Raji (cell line): ENCODE results near the gene BMPER.

ENCODE experiments used
- POLR2A ChIP-seq: IDR thresholded peaks from 2 replicates; pipeline ENCODE4 v1.6.1; 2011; ENCODE audit warnings: low read depth, low read length, control low read depth; ENCODE audit not compliant: insufficient read depth

The BMPER gene

DNA sequence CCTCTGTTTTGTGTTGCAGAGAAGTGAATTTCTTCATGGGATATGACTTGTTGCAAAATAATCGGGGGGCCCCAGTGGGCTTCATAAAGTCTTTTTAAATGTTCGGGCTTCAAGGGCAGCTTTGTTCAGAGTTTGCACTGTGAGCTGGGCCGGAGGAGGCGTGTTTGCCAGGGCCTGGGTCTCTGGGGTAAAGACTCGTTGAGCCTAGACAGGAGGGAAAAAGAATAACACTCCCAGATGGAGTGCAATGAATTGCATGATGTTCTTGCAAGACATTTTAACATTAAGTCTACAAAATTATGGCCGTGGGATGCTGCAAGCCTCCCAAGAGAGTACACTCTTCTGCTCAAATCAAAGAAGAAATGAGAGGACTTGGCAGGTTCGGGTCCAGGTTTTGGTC, 23.6 kb downstream of the BMPER start:
- TF ChIP-seq POLR2A, result no peak

DNA sequence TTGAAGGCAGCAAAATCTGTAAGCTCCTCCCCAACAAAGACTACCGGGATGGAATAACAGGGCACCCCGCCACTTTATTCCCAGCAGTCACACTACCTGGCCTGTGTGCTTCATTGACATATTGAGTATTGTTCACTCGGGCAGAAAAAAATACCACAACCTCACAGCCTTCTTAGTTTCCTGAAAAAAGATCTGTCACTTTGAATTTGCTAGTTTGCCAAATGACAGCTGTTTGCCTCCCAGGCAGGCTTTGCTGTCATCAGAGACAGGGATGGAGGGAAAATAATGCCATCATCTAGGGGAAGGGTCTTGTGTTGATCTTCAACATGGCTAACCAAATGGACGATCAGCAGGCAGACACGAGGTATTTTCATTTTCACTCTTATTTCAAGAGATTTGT, 26.9 kb downstream of the BMPER start:
- TF ChIP-seq POLR2A, result no peak

DNA sequence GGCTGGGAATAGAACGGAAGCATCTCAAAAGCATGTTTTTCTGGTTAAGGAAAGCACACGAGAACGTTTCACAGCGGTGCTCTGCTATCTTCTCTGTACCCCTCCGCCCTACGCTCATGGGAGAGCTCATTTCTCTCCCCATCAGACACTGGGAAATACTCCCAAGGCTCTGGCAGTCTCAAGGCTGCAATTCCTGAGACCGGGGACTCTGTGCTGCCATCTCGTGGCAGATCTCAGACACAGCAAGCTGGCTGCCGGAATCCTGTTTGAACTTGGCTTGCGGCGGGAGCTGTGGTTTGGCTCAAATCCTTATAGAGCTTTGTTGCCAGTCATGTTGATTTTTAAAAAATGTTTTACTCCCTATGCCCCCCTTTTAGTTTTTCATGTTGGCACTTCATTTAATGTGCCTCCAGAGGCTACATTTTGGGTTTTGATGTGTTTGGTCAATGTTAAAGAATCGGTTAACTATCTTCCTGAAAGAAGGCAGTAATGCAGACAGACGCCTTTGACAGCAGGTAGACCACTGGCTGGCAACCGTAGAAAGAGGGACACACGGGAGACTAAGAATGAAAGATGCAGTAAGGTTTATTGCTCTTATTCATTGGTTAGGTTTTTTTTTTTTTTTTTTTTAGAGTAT, 27.6 kb downstream of the BMPER start:
- TF ChIP-seq POLR2A, result no peak

DNA sequence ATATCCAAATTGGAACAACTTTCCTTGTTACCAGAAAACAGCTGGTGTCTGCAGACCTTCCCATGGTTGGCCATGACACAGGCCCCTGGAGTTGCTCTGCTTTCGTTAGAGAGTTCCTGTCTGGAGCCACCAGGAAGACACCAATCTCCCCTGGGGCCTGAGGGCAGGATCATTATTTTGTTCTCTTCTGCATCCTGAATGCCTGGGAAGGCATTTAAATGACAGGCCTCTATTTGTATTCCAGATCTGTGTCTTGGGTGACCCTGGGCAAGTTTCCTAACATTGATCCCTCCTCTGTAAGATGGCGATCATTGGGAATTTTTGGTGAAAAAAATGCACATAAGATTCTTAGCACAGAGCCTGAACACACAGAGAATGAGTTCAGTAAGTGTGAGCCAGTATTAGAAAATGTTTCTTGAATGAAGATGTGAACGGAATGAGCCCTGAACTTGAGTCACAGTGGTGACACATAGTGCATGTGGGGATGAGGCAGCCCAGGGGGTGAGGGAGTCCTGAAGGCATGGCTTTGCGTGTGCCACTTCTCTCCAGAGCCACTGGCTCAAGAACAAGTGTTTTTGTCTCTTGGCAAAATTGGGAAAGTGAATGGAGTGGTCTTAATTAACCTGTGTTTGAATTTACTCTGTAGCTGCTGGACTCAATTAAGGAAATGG, 28.4 kb downstream of the BMPER start:
- TF ChIP-seq POLR2A, result no peak

DNA sequence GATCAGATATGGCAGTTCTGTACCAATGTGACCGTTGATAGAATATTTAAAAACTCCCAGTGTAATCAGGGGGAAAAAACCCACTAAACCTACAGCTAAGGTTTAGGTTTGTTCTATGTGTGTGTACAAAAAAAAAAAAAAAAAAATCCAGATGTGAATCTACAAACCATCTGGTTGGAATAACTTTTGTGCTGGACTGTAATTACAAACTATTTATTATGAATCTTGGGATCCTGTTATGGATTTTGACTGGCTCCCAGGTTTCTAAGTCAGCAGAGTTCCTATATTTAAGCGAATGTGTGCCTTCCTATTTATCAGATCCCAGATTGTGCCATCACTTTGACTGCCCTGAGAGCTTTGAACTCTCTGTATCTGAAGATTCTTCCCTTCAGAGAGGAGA, 29.1 kb downstream of the BMPER start:
- no peak for TF ChIP-seq POLR2A

DNA sequence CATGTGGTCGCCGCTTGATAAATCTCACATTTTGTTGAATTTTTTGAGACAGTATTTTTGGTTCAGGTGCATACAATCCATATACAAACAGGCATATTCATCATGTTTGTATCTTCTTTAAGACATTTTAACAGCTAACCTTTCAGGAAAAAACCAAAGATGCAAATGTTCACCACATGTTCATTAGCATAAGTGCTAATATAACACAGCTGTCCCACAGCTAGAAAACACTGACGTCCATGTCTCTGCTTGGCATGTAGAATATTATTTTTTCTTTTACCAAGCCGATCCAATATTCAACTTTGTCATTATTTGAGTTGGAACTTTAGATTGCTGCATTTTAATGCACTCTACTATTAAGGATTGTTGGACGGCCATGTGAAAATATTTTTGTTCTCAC, 31.2 kb downstream of the BMPER start:
- TF ChIP-seq POLR2A, result no peak

DNA sequence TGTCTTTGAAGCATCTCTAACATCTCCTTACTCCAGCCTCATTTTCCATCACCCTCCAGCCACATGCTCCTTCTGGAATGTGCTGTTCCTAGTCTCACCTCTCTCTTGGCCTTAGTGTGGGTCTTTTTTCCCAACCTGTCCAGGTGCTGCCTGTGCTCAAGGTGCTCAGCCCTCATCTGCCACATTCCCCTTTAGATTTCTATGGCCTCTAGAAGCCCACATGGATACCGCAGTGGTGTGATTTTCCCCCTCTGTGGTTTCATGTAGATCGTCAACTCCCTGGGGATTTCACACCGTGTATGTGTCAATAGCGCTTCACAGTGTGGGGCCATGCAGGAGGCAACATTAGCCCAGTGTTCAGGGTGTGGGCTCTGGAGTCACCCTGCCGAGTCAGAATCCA, 32.5 kb downstream of the BMPER start:
- TF ChIP-seq POLR2A, result no peak

DNA sequence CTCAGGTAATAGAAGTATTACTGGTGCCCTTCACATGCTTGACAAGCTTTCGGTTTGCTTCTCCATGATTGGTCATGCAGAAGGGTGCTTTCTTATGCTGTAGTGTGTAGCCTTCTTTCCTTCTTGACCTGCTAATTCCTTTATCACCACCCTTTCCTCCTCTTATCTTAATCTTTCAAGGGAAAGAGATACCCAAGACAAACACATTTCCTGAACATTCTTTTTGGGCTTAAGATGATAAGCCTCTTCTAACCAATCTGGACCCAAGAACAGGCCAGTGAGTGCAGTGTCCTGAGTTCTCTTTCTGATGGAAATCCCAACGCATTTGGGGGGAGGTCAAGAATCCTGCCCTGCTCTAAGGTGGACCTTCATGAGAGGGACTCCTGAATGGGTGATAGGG, 33.8 kb downstream of the BMPER start:
- TF ChIP-seq POLR2A, result no peak

DNA sequence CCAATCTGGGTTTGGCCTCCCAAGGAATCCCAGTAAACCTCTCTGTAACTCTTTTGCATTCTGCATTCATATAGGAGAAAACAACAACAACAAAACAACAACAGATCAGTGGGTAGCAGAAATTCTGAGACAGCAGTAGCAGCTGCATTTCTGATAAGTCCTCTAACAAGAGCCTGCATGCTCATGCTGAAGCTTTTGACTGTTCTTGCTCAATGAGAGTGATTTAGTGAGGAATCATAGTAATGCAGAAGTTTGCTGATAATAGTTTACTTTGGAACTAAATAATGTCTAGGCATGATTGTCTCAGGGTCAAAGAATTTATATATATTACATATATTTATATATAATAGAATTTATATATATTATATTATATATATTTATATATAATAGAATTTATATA, 35.2 kb downstream of the BMPER start:
- no peak for TF ChIP-seq POLR2A

DNA sequence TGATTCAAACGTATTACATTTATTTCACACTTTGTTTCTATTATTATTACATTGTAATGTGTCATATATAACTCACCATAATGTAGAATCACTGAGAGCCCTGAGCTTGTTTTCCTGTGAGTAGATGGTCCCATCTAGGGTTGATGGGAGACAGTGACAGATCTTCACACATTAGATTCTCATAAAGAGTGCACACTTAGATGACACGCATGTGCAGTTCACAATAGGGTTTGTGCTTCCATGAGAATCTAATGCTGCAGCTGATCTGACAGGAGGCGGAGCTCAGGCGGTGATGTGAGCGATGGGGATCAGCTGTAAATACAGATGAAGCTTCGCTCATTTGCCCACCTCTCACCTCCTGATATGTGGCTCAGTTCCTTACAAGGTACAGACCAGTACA, 36.1 kb downstream of the BMPER start:
- no peak for TF ChIP-seq POLR2A

DNA sequence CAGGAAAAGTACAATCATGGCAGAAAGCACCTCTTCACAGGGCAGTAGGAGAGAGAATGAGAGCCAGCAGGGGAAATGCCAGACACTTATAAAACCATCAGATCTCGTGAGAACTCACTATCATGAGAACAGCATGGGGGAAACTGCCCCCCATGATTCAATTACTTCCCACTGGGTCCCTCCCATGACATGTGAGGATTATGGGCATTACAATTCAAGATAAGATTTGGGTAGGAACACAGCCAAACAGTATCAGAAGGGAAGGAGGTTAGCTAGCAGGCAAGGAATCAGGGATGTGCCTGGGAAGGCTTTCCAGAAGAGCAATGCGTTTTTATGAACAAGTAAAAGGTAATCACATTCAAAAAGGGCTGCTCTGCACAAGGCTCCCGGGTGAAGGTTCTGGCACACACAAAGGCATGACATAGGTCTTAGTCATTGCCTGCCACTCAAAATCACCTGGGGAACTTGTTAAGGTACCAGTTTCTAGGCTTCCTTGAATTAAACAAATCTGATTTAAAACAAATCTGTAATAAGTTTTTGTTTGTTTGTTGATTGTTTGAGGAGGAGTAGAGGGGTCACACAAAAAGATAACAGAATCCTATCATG, 40.9 kb downstream of the BMPER start:
- TF ChIP-seq POLR2A, result no peak

DNA sequence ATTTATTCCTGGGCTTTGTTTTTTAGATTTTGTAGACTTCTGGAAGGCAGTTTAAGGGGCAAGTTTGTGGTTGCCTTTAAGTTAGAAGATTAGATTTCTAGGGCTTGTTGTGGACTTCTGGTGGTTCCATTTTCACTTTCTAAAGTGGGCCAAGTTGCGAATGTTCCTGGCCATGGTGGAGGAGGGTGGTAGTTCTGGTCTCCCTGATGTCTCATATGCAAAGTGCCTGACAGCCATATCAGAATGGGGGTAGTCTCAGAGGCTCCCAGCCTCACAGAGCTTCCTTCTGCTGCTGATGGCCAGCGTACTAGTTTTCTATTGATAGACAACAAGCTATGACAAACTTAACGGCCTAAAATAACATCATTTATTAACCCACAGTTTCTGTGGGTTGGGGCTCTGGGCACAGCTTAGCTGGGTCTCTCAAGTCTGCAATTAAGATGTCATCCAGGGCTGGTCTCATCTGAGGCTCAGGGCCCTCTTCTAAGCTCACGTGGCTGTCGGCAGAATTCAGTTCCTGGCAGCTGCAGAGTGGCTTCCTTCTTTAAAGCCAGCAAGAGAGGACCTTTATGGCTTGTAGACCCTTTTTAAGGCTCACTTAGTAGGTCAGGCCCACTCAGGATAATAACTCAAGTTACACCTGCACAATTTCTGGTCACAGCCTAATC, 44.8 kb downstream of the BMPER start:
- no peak for TF ChIP-seq POLR2A

DNA sequence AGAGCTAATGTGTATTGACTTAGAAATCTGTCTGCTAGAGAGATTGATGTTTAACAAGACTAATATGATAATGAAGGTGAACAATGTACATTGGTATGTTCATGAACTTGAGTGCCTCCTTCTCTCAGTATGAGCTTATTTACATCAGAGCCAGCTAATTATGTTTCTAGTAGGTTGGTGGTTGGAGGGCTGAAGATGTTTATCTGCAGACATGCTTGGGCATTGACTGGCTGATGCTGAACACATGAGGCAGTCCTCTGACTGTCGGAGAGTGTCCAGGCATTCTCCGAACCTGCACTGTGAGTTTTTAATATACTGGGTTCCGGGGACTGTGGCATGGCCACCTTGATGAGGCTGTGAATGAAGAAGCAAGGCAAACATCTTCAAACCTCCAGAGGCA, 47.5 kb downstream of the BMPER start:
- TF ChIP-seq POLR2A, result no peak

DNA sequence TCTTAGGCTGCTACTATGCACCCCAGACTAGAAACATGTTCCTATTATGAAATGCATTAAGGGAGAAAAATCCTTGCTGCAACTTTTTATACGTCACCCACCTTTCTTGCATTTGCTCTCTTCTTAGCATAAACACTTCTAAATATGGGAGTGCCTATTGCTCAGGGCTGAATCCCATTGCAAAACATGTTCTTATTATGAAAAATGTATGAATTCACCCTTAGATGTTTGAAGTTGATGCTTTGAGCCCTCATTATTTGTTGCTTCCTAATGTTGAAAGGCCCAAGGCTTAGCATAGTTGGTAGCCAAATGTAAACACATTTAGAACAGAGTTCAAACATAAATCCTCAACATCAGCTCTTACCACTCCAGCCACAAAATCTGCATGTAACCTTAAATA, 52.8 kb downstream of the BMPER start:
- no peak for TF ChIP-seq POLR2A

DNA sequence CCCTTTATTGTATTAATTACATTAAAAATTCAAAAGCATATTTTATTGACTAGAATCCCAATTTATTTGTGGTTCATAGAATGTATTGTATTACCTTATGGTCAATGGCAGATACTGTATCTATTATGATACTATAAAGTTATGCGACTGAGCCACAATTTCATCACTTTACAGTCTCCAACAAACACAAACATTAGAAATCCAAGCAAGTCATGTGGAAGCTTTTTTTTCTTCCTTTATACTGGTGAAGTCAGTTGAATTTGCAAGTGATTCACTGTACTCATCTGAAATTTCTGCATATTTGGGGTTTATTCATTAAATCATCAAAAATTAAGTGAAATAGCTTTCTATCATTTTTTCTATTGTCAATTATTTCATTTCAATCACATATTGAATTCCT, 54.3 kb downstream of the BMPER start:
- TF ChIP-seq POLR2A, result no peak

DNA sequence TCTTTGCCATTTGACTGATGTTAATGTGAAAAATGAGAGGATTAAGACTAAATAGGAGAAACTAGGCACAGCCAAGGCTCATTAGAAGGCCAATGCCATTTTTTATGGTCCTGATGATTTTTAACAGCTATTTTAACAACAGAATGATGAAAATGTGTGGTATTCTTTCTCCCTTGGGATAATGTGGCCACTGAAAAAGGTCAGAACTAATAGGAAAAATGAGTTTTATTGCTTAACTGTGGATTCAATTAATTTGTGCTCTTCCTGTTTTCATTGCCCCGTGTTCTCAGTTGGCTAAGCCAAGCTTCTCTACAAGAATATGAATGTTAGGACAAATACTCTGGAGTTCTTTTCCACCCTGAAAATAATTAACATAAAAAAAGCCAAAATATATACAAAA, 56.6 kb downstream of the BMPER start:
- TF ChIP-seq POLR2A, result no peak
